Measurements from ENCODE around the gene AREL1. TPM values are rescaled to one million over a fixed set of nuclear protein-coding genes. Genes with fewer than 3 reads are reported as not detected.

The AREL1 gene
- total and polyA plus RNA-seq, 9 donors, result 13.9 to 23.4 (median 18.5) TPM

DNA sequence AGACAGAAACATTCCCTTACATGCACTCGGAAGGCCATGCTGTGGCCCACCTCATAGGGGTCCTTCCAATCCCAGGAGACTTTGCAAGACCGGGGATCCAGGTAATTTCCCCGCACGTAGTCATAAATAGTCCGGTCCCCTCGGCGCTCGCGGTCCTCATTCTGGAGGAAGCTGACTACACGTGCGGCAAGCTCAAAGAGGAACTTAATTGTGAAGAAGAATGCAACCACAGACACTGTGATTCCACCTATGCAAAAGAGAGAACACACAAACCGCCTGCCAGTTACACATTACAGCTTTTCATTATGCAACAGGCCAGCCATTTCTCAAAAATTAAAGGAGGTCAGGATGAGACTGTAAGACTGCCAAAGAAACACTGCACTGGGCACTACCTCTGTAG is 28.4 kb downstream of the AREL1 start:
- peak; percentile 19 for DNase-seq
- no peaks in the 10 kb centered on the region for H3K4me1 ChIP-seq (ENCODE audit: control insufficient read depth, insufficient read depth, low read length)
- H3K27me3 ChIP-seq (ENCODE audit: control insufficient read depth, insufficient read depth, low read length), result no peaks in the 10 kb centered on the region
- H3K9me3 ChIP-seq (replicated peaks; ENCODE audit: control insufficient read depth, low read depth, low read length), result no peaks in the 10 kb centered on the region
- no peak overlapping the region for H3K27ac ChIP-seq (ENCODE audit: low read length)
- peaks cover 39% of the 10 kb centered on the region for H3K36me3 ChIP-seq (ENCODE audit: control insufficient read depth, insufficient read depth, low read length)
- H3K4me3 ChIP-seq (ENCODE audit: low read length), result no peak overlapping the region
- 86% methylated on average over 1 of the region's 12 CpGs for WGBS (ENCODE audit: insufficient coverage)

DNA sequence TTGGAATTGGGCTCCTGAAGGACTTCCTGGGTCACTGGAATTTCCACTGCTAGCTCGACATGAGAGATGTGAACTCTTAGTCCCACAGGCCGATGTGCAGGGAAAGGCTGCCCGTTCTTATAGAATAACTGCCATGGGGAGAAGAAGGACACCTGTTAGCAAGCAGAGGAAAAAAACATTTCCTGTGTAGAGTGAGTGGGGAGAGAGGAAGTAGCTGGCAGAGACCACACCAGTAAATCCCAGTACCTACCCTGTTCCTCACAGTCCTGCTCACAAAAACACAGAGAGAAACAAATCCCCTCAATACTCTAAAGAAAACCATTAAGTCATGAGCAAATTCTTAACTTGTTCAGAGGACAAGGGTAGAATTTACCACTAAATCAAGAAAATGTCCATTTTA is 29.5 kb downstream of the AREL1 start:
- H3K4me1 ChIP-seq (ENCODE audit: control insufficient read depth, insufficient read depth, low read length), result no peaks in the 10 kb centered on the region
- H3K4me3 ChIP-seq (ENCODE audit: low read length), result no peak overlapping the region
- H3K36me3 ChIP-seq (ENCODE audit: control insufficient read depth, insufficient read depth, low read length), result peaks cover 37% of the 10 kb centered on the region
- H3K27ac ChIP-seq (ENCODE audit: low read length), result no peak overlapping the region
- H3K27me3 ChIP-seq (ENCODE audit: control insufficient read depth, insufficient read depth, low read length), result no peaks in the 10 kb centered on the region
- WGBS (ENCODE audit: insufficient coverage), result 82% methylated on average over 3 of the region's 3 CpGs
- no peaks in the 10 kb centered on the region for H3K9me3 ChIP-seq (replicated peaks; ENCODE audit: control insufficient read depth, low read depth, low read length)
- DNase-seq, result no peak

DNA sequence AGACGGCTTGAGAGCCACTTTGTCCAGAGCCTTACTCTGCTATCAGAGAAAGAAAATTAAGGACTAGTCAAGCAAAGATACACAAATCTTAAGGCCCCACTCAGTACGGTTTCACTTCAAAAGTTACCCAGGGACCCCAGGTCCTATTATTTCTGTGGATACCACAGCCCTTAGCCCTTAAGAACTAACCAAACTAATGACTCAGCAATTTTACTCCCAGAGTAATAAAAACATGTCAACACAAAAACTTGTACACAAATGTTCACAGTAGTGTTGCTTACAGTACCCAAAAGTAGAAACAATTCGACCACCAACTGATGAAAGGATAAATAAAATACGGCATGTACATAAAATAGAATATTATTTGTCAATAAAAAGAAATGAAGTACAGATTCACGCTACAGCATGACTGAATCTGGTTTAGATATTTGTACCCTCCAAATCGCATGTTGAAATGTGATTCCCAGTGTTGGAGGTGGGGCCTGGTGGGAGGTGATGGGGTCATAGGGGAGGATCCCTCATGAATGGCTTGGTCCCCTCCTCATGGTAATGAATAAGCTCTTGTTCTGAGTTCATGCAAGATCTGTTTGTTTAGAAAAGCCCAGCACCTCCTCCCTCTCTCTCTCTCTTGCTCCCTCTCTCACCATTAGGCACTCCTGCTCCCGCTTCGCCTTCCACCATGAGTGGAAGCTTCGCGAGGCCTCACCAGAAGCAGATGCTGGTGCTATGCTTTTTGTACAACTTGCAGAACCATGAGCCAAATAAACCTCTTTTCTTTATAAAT is 30.5 kb downstream of the AREL1 start:
- H3K27me3 ChIP-seq (ENCODE audit: control insufficient read depth, insufficient read depth, low read length), result no peaks in the 10 kb centered on the region
- H3K27ac ChIP-seq (ENCODE audit: low read length), result no peak overlapping the region
- 81% methylated on average over 7 of the region's 10 CpGs for WGBS (ENCODE audit: insufficient coverage)
- peaks cover 38% of the 10 kb centered on the region for H3K36me3 ChIP-seq (ENCODE audit: control insufficient read depth, insufficient read depth, low read length)
- no peaks in the 10 kb centered on the region for H3K4me1 ChIP-seq (ENCODE audit: control insufficient read depth, insufficient read depth, low read length)
- DNase-seq, result no peak
- no peaks in the 10 kb centered on the region for H3K9me3 ChIP-seq (replicated peaks; ENCODE audit: control insufficient read depth, low read depth, low read length)
- H3K4me3 ChIP-seq (ENCODE audit: low read length), result no peak overlapping the region

GRCh38 chr14:74675219-74675618 is 37.7 kb downstream of the AREL1 start:
- peaks cover 49% of the 10 kb centered on the region for H3K36me3 ChIP-seq (ENCODE audit: control insufficient read depth, insufficient read depth, low read length)
- no peak for DNase-seq
- no peak overlapping the region for H3K27ac ChIP-seq (ENCODE audit: low read length)
- no peaks in the 10 kb centered on the region for H3K4me1 ChIP-seq (ENCODE audit: control insufficient read depth, insufficient read depth, low read length)
- H3K4me3 ChIP-seq (ENCODE audit: low read length), result no peak overlapping the region
- no peaks in the 10 kb centered on the region for H3K27me3 ChIP-seq (ENCODE audit: control insufficient read depth, insufficient read depth, low read length)
- no peaks in the 10 kb centered on the region for H3K9me3 ChIP-seq (replicated peaks; ENCODE audit: control insufficient read depth, low read depth, low read length)

DNA sequence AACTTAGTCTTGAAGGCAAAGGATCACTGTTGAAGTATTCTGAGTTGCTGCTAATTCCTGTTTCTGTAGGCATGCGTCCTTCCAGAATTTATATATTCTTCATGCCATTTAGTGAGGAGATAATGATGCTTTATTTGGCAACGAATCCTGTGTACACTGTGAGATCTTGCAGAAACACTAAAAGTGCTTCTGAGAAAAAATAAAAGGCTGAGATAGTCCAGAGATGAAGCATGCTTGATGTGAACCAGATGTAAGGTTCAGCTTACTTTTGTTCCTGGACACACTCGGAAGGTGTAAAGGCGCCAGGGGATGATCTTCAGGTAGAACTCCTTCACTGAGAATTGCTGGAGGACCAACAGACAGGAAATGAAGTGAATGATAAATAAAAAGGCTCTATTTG is 39.1 kb downstream of the AREL1 start:
- peaks cover 59% of the 10 kb centered on the region for H3K36me3 ChIP-seq (ENCODE audit: control insufficient read depth, insufficient read depth, low read length)

DNA sequence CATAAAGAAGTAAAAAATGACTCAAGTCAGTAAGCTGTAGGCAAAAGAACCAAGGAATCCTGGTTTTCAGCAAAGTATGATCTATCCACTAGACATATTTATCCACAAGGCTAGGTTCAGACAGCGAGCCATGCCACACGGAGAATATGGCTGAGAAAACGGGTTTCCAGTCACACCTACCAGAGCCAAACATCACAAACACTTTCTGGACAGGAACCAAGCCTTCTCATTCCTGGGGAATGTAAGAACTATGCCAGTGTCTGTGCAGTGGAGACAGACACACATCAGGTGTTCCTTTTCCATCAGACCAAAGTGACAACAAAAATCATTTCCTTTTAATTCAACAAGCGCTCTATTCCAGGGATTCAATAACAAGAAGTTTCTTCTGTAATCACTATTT is 41.1 kb downstream of the AREL1 start:
- no peaks in the 10 kb centered on the region for H3K9me3 ChIP-seq (replicated peaks; ENCODE audit: control insufficient read depth, low read depth, low read length)
- H3K27ac ChIP-seq (ENCODE audit: low read length), result no peak overlapping the region
- no peaks in the 10 kb centered on the region for H3K4me1 ChIP-seq (ENCODE audit: control insufficient read depth, insufficient read depth, low read length)
- H3K36me3 ChIP-seq (ENCODE audit: control insufficient read depth, insufficient read depth, low read length), result peaks cover 63% of the 10 kb centered on the region
- WGBS (ENCODE audit: insufficient coverage), result 86% methylated on average over 2 of the region's 4 CpGs
- no peak overlapping the region for H3K4me3 ChIP-seq (ENCODE audit: low read length)
- DNase-seq, result peak; percentile 39
- H3K27me3 ChIP-seq (ENCODE audit: control insufficient read depth, insufficient read depth, low read length), result no peaks in the 10 kb centered on the region

More for the DNA sequence above, 39.1 kb downstream of the AREL1 start:
- H3K4me1 ChIP-seq (ENCODE audit: control insufficient read depth, insufficient read depth, low read length), result no peaks in the 10 kb centered on the region
- WGBS (ENCODE audit: insufficient coverage), result 51% methylated on average over 3 of the region's 4 CpGs
- no peaks in the 10 kb centered on the region for H3K9me3 ChIP-seq (replicated peaks; ENCODE audit: control insufficient read depth, low read depth, low read length)
- H3K4me3 ChIP-seq (ENCODE audit: low read length), result no peak overlapping the region
- DNase-seq, result no peak
- H3K27me3 ChIP-seq (ENCODE audit: control insufficient read depth, insufficient read depth, low read length), result no peaks in the 10 kb centered on the region
- no peak overlapping the region for H3K27ac ChIP-seq (ENCODE audit: low read length)

DNA sequence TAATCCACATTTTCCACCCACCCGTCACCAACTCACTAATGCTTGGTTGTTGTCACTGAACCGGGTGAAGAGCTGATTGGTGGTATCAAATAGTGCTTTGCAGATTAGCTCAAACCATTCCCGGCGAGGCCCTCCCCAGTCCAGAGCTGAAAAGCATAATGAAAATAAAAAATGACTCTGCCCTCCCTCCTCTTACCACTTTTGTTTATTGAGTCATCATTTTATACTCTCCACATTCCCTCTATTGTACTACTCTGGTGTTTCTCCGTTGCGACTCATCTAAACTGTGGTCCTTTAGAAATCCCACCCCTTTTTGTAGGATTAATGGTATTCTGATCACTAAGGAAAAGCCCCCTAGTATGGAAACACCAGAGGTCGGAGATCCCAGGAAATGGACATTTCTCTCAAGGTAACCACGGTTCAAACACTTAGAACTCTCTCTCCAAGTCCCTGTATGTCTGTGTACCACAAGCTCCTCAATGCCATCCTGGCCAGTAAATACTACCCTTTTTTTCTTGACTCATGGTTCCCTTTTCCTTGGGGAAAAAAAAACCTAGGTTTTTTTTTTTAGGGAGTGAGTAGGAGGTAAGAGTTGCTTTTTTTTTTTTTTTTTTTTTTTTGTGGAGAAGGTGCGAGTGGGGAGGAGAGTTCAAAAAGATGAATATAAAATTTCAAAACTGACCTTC is 42.0 kb downstream of the AREL1 start:
- DNase-seq, result no peak
- peaks cover 56% of the 10 kb centered on the region for H3K36me3 ChIP-seq (ENCODE audit: control insufficient read depth, insufficient read depth, low read length)
- no peak overlapping the region for H3K4me3 ChIP-seq (ENCODE audit: low read length)
- 100% methylated on average over 2 of the region's 9 CpGs for WGBS (ENCODE audit: insufficient coverage)
- H3K9me3 ChIP-seq (replicated peaks; ENCODE audit: control insufficient read depth, low read depth, low read length), result no peaks in the 10 kb centered on the region
- no peaks in the 10 kb centered on the region for H3K4me1 ChIP-seq (ENCODE audit: control insufficient read depth, insufficient read depth, low read length)
- H3K27ac ChIP-seq (ENCODE audit: low read length), result no peak overlapping the region
- H3K27me3 ChIP-seq (ENCODE audit: control insufficient read depth, insufficient read depth, low read length), result no peaks in the 10 kb centered on the region

- no peaks in the 10 kb centered on the region for H3K27me3 ChIP-seq (ENCODE audit: control insufficient read depth, insufficient read depth, low read length)
- H3K4me3 ChIP-seq (ENCODE audit: low read length), result no peak overlapping the region
- 98% methylated on average over 10 of the region's 10 CpGs for WGBS (ENCODE audit: insufficient coverage)
- DNase-seq, result no peak
- H3K9me3 ChIP-seq (replicated peaks; ENCODE audit: control insufficient read depth, low read depth, low read length), result no peaks in the 10 kb centered on the region
- H3K4me1 ChIP-seq (ENCODE audit: control insufficient read depth, insufficient read depth, low read length), result no peaks in the 10 kb centered on the region
- peaks cover 56% of the 10 kb centered on the region for H3K36me3 ChIP-seq (ENCODE audit: control insufficient read depth, insufficient read depth, low read length)
- H3K27ac ChIP-seq (ENCODE audit: low read length), result no peak overlapping the region
Observed at GRCh38 chr14:74669846-74670245, 43.0 kb downstream of the AREL1 start.

- no CpG with 5 or more reads among the region's 1 CpG for WGBS (ENCODE audit: insufficient coverage)
- Histone ChIP-seq H3K9me3 (replicated peaks; ENCODE audit: control insufficient read depth, low read depth, low read length) (no peaks in the 10 kb centered on the region), H3K27me3 (ENCODE audit: control insufficient read depth, insufficient read depth, low read length) (no peaks in the 10 kb centered on the region), H3K27ac (ENCODE audit: low read length) (no peak overlapping the region), H3K4me1 (ENCODE audit: control insufficient read depth, insufficient read depth, low read length) (no peaks in the 10 kb centered on the region), H3K36me3 (ENCODE audit: control insufficient read depth, insufficient read depth, low read length) (peaks cover 55% of the 10 kb centered on the region), H3K4me3 (ENCODE audit: low read length) (no peak overlapping the region)
- DNase-seq, result no peak
Observed at GRCh38 chr14:74669256-74669655, 43.6 kb downstream of the AREL1 start.

- H3K4me3 ChIP-seq (ENCODE audit: low read length), result no peak overlapping the region
- H3K4me1 ChIP-seq (ENCODE audit: control insufficient read depth, insufficient read depth, low read length), result no peaks in the 10 kb centered on the region
- DNase-seq, result no peak
- H3K27me3 ChIP-seq (ENCODE audit: control insufficient read depth, insufficient read depth, low read length), result no peaks in the 10 kb centered on the region
- WGBS (ENCODE audit: insufficient coverage), result no CpG with 5 or more reads among the region's 1 CpG
- H3K27ac ChIP-seq (ENCODE audit: low read length), result no peak overlapping the region
- no peaks in the 10 kb centered on the region for H3K9me3 ChIP-seq (replicated peaks; ENCODE audit: control insufficient read depth, low read depth, low read length)
- peaks cover 62% of the 10 kb centered on the region for H3K36me3 ChIP-seq (ENCODE audit: control insufficient read depth, insufficient read depth, low read length)
Observed at GRCh38 chr14:74667758-74668157, 45.1 kb downstream of the AREL1 start.
